Transverse colon (tissue), 4 donors: ENCODE measurements around the gene CAMTA1. TPM values are rescaled to one million over a fixed set of nuclear protein-coding genes. Genes with fewer than 3 reads are reported as not detected.

Experiments
- DNase-seq: peaks from one replicate; pipeline ENCODE4 v3.0.0-alpha.2; 2019
- H3K27ac ChIP-seq, 4 donors: fragments of 200-600 bp; sonication (generic); 2 replicates each; pipeline ENCODE4 v1.5.1; 2016 to 2018; ENCODE audit warnings: inconsistent platforms in 4 of 4
- H3K27me3 ChIP-seq: fragments of 200-600 bp; sonication (generic); 2 replicates; pipeline ENCODE4 v1.5.1; 2017; ENCODE audit warnings: inconsistent platforms
- H3K36me3 ChIP-seq, 4 donors: fragments of 200-600 bp; sonication (generic); 2 replicates each; pipeline ENCODE4 v1.5.1; 2017 to 2019; ENCODE audit warnings: inconsistent platforms in 4 of 4
- H3K4me1 ChIP-seq, 4 donors: fragments of 200-600 bp; sonication (generic); 2 replicates each; pipeline ENCODE4 v1.5.1; 2017 to 2020; ENCODE audit warnings: inconsistent platforms in 4 of 4
- H3K4me3 ChIP-seq, 4 donors: fragments of 200-600 bp; sonication (generic); 1 replicate in 1 of 4; 2 replicates in 3 of 4; pipeline versions ENCODE4 v1.5.1 to v1.6.1; 2017 to 2019; ENCODE audit warnings: inconsistent platforms in 4 of 4
- H3K9me3 ChIP-seq, 2 donors: fragments of 200-600 bp; sonication (generic); 2 replicates each; pipeline ENCODE4 v1.5.1; 2017 to 2019; ENCODE audit warnings: inconsistent platforms in 2 of 2
- CTCF ChIP-seq, 5 experiments: fragments of 200-600 bp in 3 of 5; fragments of 450-650 bp in 2 of 5; sonication (generic) in 3 of 5; IDR thresholded peaks; 1 replicate in 2 of 5; 2 replicates in 3 of 5; pipeline ENCODE4 v1.5.1; 2016 to 2017; ENCODE audit warnings: antibody characterized with exemption in 5 of 5, inconsistent platforms in 3 of 5, mild to moderate bottlenecking in 2 of 5, moderate library complexity in 1 of 5
- EP300 ChIP-seq: sonication (generic); formaldehyde crosslinking; IDR thresholded peaks from one replicate; pipeline ENCODE4 v1.6.1; 2017; ENCODE audit warnings: antibody characterized with exemption, low read depth
- POLR2A ChIP-seq: fragments of 450-650 bp; IDR thresholded peaks from one replicate; pipeline ENCODE4 v1.6.1; 2016; ENCODE audit warnings: antibody characterized with exemption, mild to moderate bottlenecking, moderate library complexity
- POLR2AphosphoS5 ChIP-seq, 3 donors: sonication (generic); formaldehyde crosslinking; IDR thresholded peaks; one replicate each; pipeline ENCODE4 v1.6.1; 2016; ENCODE audit warnings: antibody characterized with exemption in 3 of 3
- WGBS, 2 donors: methylation state at CpG; one replicate each; pipeline ENCODE4 v1.1.5; 2018; ENCODE audit warnings: low coverage in 1 of 2; 5-methylcytosine and 5-hydroxymethylcytosine counted together
- in situ Hi-C, 4 donors: fragments of 200-750 bp; cut with MboI; loops; one replicate each; pipeline versions ENCODE4 v1.15.0 to v1.15.1; 2017; ENCODE audit warnings: low sequenced_read_pairs in 3 of 4, low pct_ligation_motif_present in 1 of 4, low pct_unique_long_range_greater_than_20kb in 1 of 4
- intact Hi-C: fragments of 100-400 bp; cut with DNase I; formaldehyde crosslinking; loops from one replicate; pipeline ENCODE4 v1.15.1; 2023; ENCODE audit warnings: low total_unique reads
- total RNA-seq, 4 donors: library from RNA; depleted of rRNA; stranded (reverse); fragments of >200 nt; gene quantifications; one replicate each; pipeline ENCODE4 v1.1.0, GENCODE V29; 2016

Gene CAMTA1
- total RNA-seq, 4 donors from 2014 or later, result 93.8 to 268 (median 130) TPM

- Histone ChIP-seq H3K36me3 (no peaks in the 10 kb centered on the region), H3K4me1 (peaks cover 6 to 18% (median 13%) of the 10 kb centered on the region in 4 donors), H3K9me3 (no peaks in the 10 kb centered on the region), H3K27ac (no peak overlapping the region), H3K4me3 (no peak overlapping the region), H3K27me3 (no peaks in the 10 kb centered on the region)
- TF ChIP-seq POLR2A (no peak), EP300 (no peak), CTCF (IDR thresholded peaks at IDR 0.05) (no peak), POLR2AphosphoS5 (IDR thresholded peaks at IDR 0.05) (no peak)
- DNase-seq, result no peak
- intact Hi-C loops (no loop called here), in situ Hi-C loops (loop anchor here in 2 of 4 donors (10.0 kb wide), 2 partner anchors 69 to 229 kb away; no protein-coding TSS in a partner anchor)
- 87 to 97% methylated on average over 6 to 17 of the region's 19 CpGs for WGBS, 2 donors
Observed at GRCh38 chr1:7675431-7676273, 890.4 kb downstream of the CAMTA1 start.

- no peak for TF ChIP-seq POLR2A
- TF ChIP-seq POLR2AphosphoS5 (IDR thresholded peaks at IDR 0.05), result no peak
- TF ChIP-seq CTCF (IDR thresholded peaks at IDR 0.05), result no peak
- TF ChIP-seq EP300, result no peak
- 94% methylated on average over 12 of the region's 15 CpGs; no CpG with 5 or more reads in 1 of the 2 donors for WGBS, 2 donors
- no peaks in the 10 kb centered on the region for H3K9me3 ChIP-seq
- no peaks in the 10 kb centered on the region for H3K36me3 ChIP-seq
- no peaks in the 10 kb centered on the region for H3K27me3 ChIP-seq
- intact Hi-C loops (no loop called here), in situ Hi-C loops (loop anchor here in 2 of 4 donors (10.0 kb wide), 2 partner anchors 68 to 228 kb away; no protein-coding TSS in a partner anchor)
- H3K4me3 ChIP-seq, result no peak overlapping the region
- no peak overlapping the region for H3K27ac ChIP-seq
- no peak for DNase-seq
- H3K4me1 ChIP-seq, result peaks cover 6 to 21% (median 17%) of the 10 kb centered on the region in 4 donors
Observed at GRCh38 chr1:7676274-7676945, 891.2 kb downstream of the CAMTA1 start.

GRCh38 chr1:7677111-7677510 is 891.9 kb downstream of the CAMTA1 start:
- Histone ChIP-seq H3K9me3 (no peaks in the 10 kb centered on the region), H3K27me3 (no peaks in the 10 kb centered on the region), H3K27ac (no peak overlapping the region), H3K4me1 (peaks cover 6 to 21% (median 17%) of the 10 kb centered on the region in 4 donors), H3K36me3 (no peaks in the 10 kb centered on the region), H3K4me3 (no peak overlapping the region)
- DNase-seq, result no peak
- no peak for TF ChIP-seq EP300
- TF ChIP-seq POLR2AphosphoS5 (IDR thresholded peaks at IDR 0.05), result no peak
- no peak for TF ChIP-seq CTCF (IDR thresholded peaks at IDR 0.05)
- no peak for TF ChIP-seq POLR2A
- 80 to 93% methylated on average over 1 to 7 of the region's 7 CpGs for WGBS, 2 donors
- intact Hi-C loops, result no loop called here
- in situ Hi-C loops, result loop anchor here in 2 of 4 donors (10.0 kb wide), 2 partner anchors 68 to 228 kb away; no protein-coding TSS in a partner anchor

- Histone ChIP-seq H3K27me3 (no peaks in the 10 kb centered on the region), H3K27ac (no peak overlapping the region), H3K9me3 (no peaks in the 10 kb centered on the region), H3K4me1 (peaks cover 6 to 21% (median 17%) of the 10 kb centered on the region in 4 donors), H3K4me3 (no peak overlapping the region), H3K36me3 (no peaks in the 10 kb centered on the region)
- in situ Hi-C loops, result loop anchor here in 2 of 4 donors (10.0 kb wide), 2 partner anchors 67 to 227 kb away; no protein-coding TSS in a partner anchor
- no peak for TF ChIP-seq POLR2A
- TF ChIP-seq POLR2AphosphoS5 (IDR thresholded peaks at IDR 0.05), result no peak
- no peak for TF ChIP-seq EP300
- no peak for TF ChIP-seq CTCF (IDR thresholded peaks at IDR 0.05)
- intact Hi-C loops, result no loop called here
- no peak for DNase-seq
- 85% methylated on average over 10 of the region's 10 CpGs; no CpG with 5 or more reads in 1 of the 2 donors for WGBS, 2 donors
Observed at GRCh38 chr1:7677815-7678214, 892.6 kb downstream of the CAMTA1 start.
